Nephron progenitor cell (in vitro differentiated cells): Measurements from ENCODE around the gene TLN1.

ENCODE experiments used
- DNase-seq: peaks from one replicate; pipeline ENCODE4 v3.0.0; 2021
- H3K27ac Mint-ChIP-seq: 2 replicates; pipeline ENCODE4 v1.8.0; 2021; ENCODE audit warnings: mild to moderate bottlenecking, moderate library complexity, mixed read lengths
- H3K27me3 Mint-ChIP-seq: 2 replicates; pipeline ENCODE4 v1.8.0; 2021; ENCODE audit warnings: mild to moderate bottlenecking, low read depth, mixed read lengths; ENCODE audit not compliant: poor library complexity
- H3K36me3 Mint-ChIP-seq: 2 replicates; pipeline ENCODE4 v1.8.0; 2021; ENCODE audit warnings: low read depth, mixed read lengths
- H3K4me1 Mint-ChIP-seq: 2 replicates; pipeline ENCODE4 v1.8.0; 2021; ENCODE audit warnings: mixed read lengths
- H3K4me3 Mint-ChIP-seq: 2 replicates; pipeline ENCODE4 v1.8.0; 2021; ENCODE audit warnings: mild to moderate bottlenecking, moderate library complexity, mixed read lengths
- H3K9me3 Mint-ChIP-seq: 2 replicates; pipeline ENCODE4 v1.8.0; 2021; ENCODE audit warnings: mild to moderate bottlenecking, moderate library complexity, mixed read lengths
- CTCF ChIP-seq: fragments of 200-600 bp; sonication (generic); IDR thresholded peaks from 2 replicates; pipeline ENCODE4 v1.5.0; 2021; ENCODE audit warnings: antibody characterized with exemption

Gene TLN1

GRCh38 chr9:35731415-35732184, 395 bp downstream of the TLN1 start:
- no peak for TF ChIP-seq CTCF
- Mint-ChIP-seq H3K27me3 (peaks cover 2% of the 10 kb centered on the region), H3K9me3 (no peaks in the 10 kb centered on the region), H3K4me3 (no peak overlapping the region), H3K4me1 (peaks cover 10% of the 10 kb centered on the region), H3K36me3 (peaks cover 11% of the 10 kb centered on the region), H3K27ac (peak overlapping the region; percentile 68)
- DNase-seq, result no peak

GRCh38 chr9:35730486-35730854, 1.5 kb downstream of the TLN1 start:
- Mint-ChIP-seq H3K27ac (peak overlapping the region; percentile 49), H3K9me3 (no peaks in the 10 kb centered on the region)

GRCh38 chr9:35729700-35730485, 2.1 kb downstream of the TLN1 start:
- peak; percentile 44 for TF ChIP-seq CTCF
- Mint-ChIP-seq H3K4me1 (peaks cover 10% of the 10 kb centered on the region), H3K27ac (peak overlapping the region; percentile 49), H3K27me3 (peaks cover 2% of the 10 kb centered on the region), H3K4me3 (no peak overlapping the region), H3K9me3 (no peaks in the 10 kb centered on the region), H3K36me3 (peaks cover 11% of the 10 kb centered on the region)
- no peak for DNase-seq

More at GRCh38 chr9:35730486-35730854, 1.5 kb downstream of the TLN1 start:
- Mint-ChIP-seq H3K4me3 (no peak overlapping the region), H3K36me3 (peaks cover 13% of the 10 kb centered on the region), H3K4me1 (peaks cover 10% of the 10 kb centered on the region), H3K27me3 (peaks cover 2% of the 10 kb centered on the region)
- no peak for TF ChIP-seq CTCF
- DNase-seq, result no peak

- H3K4me1 Mint-ChIP-seq, result peaks cover 10% of the 10 kb centered on the region
- peaks cover 17% of the 10 kb centered on the region for H3K36me3 Mint-ChIP-seq
- TF ChIP-seq CTCF, result no peak
- DNase-seq, result no peak
- H3K9me3 Mint-ChIP-seq, result no peaks in the 10 kb centered on the region
- peaks cover 2% of the 10 kb centered on the region for H3K27me3 Mint-ChIP-seq
- H3K4me3 Mint-ChIP-seq, result no peak overlapping the region
- H3K27ac Mint-ChIP-seq, result no peak overlapping the region
These were observed 2.9 kb downstream of the TLN1 start for GRCh38 chr9:35729101-35729500.

GRCh38 chr9:35728041-35728971, 3.7 kb downstream of the TLN1 start:
- no peak for TF ChIP-seq CTCF
- peaks cover 7% of the 10 kb centered on the region for H3K4me1 Mint-ChIP-seq
- peaks cover 2% of the 10 kb centered on the region for H3K27me3 Mint-ChIP-seq
- H3K36me3 Mint-ChIP-seq, result peaks cover 21% of the 10 kb centered on the region
- peak; percentile 56 for DNase-seq
- H3K9me3 Mint-ChIP-seq, result no peaks in the 10 kb centered on the region
- H3K27ac Mint-ChIP-seq, result no peak overlapping the region
- no peak overlapping the region for H3K4me3 Mint-ChIP-seq
